ENCODE data around the gene MYO15B. TPM values are rescaled to one million over a fixed set of nuclear protein-coding genes. Genes with fewer than 3 reads are reported as not detected.
"Not testable (repeated sequence)": the region's sequence is repeated elsewhere in the genome, so short reads cannot be mapped to it uniquely, and the experiment has no call there.

MYO15B gene
- total RNA-seq, 1 experiment from 2014 or later, result 3.9 TPM

GRCh38 chr17:75633486-75634375 lies 46.1 kb downstream of the MYO15B start:
- DNase-seq (ENCODE audit: low spot score), result peak; percentile 69
- in situ Hi-C loops (cut with HindIII; ENCODE audit: low sequenced_read_pairs), result no loop called here

GRCh38 chr17:75634376-75634740 lies 46.8 kb downstream of the MYO15B start:
- in situ Hi-C loops (cut with HindIII; ENCODE audit: low sequenced_read_pairs), result no loop called here
- no peak for DNase-seq (ENCODE audit: low spot score)

- peak; percentile 43 for DNase-seq (ENCODE audit: low spot score)
- in situ Hi-C loops (cut with HindIII; ENCODE audit: low sequenced_read_pairs), result no loop called here
Measured at GRCh38 chr17:75634754-75635609, 47.4 kb downstream of the MYO15B start.

DNA sequence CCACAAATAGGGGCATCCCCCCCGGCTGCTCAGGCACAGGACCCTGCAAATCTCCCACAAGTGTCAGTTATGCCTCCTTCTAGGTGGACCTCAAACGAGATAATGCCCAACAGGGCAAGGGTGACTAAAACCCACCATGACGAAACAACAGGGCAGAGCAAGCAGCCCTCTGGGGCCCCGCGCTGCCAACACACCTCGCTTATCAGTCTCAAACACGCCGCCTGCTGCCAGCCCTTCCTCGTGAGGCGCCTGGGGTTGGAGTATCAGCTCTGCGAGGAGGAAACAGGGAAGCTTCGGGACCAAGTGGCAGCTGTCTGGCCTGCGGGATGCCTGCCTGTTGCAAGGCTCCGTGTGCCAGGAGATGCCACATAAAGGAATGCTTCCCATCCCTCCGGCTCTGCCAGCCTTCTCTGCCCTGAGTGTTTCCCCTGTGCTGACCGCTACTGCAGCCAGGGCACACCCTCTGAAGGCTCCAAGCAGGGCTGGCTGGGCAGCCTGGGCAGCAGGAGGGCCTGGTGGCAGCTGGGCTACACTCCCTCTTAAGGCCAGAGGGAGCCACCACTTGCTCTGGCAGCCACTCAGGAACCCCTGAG lies 48.1 kb downstream of the MYO15B start:
- DNase-seq (ENCODE audit: low spot score), result peak; percentile 97
- in situ Hi-C loops (cut with HindIII; ENCODE audit: low sequenced_read_pairs), result no loop called here

DNA sequence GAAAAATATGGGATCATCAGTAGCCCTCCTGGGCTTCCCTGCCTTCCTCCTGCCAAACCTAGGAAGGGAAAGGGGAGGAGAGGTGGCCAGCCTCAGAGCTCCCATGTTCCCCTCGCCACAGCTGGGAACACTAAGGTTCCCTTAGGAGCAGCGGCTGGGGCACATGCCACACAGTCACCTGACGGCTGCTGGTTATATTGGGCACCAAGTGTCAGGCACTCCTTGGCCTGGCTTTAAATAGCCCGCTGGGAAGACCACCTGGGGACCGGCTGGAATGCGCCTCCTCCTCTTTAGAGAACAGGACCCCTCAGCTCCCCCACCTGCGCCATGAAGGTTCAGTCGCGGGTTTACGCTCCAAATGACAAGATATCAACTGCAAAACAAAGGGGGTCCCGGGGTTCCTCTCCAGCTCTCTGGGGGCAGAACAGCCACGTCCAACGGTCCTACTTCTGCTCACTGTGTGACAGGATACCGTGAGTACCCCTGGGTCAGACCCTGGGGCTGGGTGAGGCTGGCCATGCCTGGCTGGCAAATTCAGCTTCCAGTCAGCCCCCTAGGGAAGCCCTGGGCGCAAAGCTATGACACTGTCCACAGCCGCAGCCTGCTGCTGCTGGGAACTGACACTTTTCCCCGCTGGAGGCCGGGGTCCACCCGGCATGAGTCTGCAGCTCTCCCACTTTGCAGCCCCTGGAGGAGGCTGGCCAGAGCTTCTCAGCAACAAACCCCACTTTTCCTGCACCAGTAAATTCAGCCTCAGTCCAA lies 49.0 kb downstream of the MYO15B start:
- no peak for DNase-seq (ENCODE audit: low spot score)
- in situ Hi-C loops (cut with HindIII; ENCODE audit: low sequenced_read_pairs), result no loop called here

DNA sequence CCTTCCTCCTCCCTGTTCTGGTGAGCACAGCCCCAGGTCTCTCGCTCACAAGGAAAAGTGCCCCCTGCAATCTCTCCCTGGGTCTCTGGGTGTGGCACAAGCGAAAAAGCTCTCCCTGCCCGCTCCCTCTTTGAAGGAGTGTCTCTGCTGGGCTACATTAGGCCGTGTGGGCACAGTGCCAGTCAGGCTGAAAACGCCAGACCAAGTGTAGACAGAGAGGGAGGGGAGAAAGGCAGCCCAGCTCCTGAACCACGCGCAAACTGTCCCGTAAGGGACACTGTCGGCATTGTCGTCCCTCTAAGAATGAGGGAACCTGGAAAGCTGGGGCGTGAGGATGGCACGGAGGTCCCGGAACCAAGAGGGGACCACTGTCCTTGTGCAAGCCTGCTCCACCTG lies 49.5 kb downstream of the MYO15B start:
- in situ Hi-C loops (cut with HindIII; ENCODE audit: low sequenced_read_pairs), result no loop called here
- DNase-seq (ENCODE audit: low spot score), result peak; percentile 43

- in situ Hi-C loops (cut with HindIII; ENCODE audit: low sequenced_read_pairs), result no loop called here
- no peak for DNase-seq (ENCODE audit: low spot score)
Measured at GRCh38 chr17:75637551-75637950, 50.0 kb downstream of the MYO15B start.

GRCh38 chr17:75638039-75638438 lies 50.4 kb downstream of the MYO15B start:
- in situ Hi-C loops (cut with HindIII; ENCODE audit: low sequenced_read_pairs); DNase-seq (ENCODE audit: low spot score): not testable (repeated sequence)

- no peak for DNase-seq (ENCODE audit: low spot score)
- in situ Hi-C loops (cut with HindIII; ENCODE audit: low sequenced_read_pairs), result no loop called here
Measured at GRCh38 chr17:75638893-75639292, 51.3 kb downstream of the MYO15B start.

GRCh38 chr17:75639327-75639726 lies 51.7 kb downstream of the MYO15B start:
- in situ Hi-C loops (cut with HindIII; ENCODE audit: low sequenced_read_pairs), result no loop called here
- no peak for DNase-seq (ENCODE audit: low spot score)

DNA sequence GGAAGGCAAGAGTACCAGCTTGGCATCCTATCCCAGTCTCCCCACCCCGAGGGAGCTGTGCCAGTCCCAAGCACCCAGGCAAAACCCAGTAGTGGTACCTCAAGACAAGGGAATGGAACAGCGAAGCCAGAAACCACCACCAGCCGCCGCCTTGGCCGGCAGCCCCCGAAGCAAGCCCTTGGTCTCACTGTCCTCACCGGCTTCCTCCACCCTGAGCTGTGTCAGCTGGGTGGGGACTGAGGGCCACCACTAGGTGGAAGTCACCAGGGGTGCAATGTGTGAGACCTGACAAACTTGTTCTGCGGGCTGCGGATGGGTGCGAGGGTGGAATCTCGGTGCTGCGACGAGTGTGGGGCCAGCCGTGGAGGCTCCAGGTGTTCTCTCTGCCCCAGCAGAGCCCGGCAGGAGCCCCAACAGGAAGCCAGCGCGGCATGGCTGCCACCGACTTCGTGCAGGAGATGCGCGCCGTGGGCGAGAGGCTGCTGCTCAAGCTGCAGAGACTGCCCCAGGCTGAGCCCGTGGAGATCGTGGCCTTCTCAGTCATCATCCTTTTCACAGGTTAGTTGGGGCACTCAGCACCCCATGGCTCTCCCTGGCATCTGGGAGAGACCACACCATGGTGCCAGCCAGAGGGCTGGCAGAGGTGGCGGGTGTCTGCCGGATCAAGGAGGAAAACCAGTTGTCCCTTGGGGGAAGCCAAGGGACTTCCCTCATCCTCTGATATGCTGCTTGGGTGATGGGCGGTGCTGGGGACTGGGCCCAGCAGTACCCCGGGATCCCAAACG lies 52.4 kb downstream of the MYO15B start:
- DNase-seq (ENCODE audit: low spot score), result no peak
- in situ Hi-C loops (cut with HindIII; ENCODE audit: low sequenced_read_pairs), result no loop called here

GRCh38 chr17:75640556-75641119 lies 53.0 kb downstream of the MYO15B start:
- no peak for DNase-seq (ENCODE audit: low spot score)

DNA sequence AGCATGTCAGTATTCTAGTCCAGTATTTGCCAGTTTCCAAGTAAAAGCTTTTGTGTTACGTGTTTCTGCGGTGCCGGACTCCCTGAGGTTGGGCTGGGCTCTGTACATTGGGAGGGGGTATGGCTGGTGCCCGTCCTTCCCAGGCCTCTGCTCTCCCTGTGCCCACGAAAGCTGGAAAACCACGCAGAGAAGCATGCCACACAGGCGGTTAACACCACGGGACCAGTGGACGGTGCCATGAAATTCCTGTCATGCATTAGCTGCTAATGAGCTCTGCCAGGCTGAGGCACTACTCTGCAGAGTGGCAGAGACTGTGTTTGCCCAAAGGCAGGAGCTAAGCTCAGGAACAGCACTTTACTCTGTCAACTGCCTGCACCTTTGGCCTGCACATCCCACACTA lies 53.7 kb downstream of the MYO15B start:
- in situ Hi-C loops (cut with HindIII; ENCODE audit: low sequenced_read_pairs), result no loop called here
- no peak for DNase-seq (ENCODE audit: low spot score)

More at GRCh38 chr17:75640556-75641119, 53.0 kb downstream of the MYO15B start:
- in situ Hi-C loops (cut with HindIII; ENCODE audit: low sequenced_read_pairs), result no loop called here

GRCh38 chr17:75642182-75642783 lies 54.7 kb downstream of the MYO15B start:
- in situ Hi-C loops (cut with HindIII; ENCODE audit: low sequenced_read_pairs), result no loop called here
- no peak for DNase-seq (ENCODE audit: low spot score)

DNA sequence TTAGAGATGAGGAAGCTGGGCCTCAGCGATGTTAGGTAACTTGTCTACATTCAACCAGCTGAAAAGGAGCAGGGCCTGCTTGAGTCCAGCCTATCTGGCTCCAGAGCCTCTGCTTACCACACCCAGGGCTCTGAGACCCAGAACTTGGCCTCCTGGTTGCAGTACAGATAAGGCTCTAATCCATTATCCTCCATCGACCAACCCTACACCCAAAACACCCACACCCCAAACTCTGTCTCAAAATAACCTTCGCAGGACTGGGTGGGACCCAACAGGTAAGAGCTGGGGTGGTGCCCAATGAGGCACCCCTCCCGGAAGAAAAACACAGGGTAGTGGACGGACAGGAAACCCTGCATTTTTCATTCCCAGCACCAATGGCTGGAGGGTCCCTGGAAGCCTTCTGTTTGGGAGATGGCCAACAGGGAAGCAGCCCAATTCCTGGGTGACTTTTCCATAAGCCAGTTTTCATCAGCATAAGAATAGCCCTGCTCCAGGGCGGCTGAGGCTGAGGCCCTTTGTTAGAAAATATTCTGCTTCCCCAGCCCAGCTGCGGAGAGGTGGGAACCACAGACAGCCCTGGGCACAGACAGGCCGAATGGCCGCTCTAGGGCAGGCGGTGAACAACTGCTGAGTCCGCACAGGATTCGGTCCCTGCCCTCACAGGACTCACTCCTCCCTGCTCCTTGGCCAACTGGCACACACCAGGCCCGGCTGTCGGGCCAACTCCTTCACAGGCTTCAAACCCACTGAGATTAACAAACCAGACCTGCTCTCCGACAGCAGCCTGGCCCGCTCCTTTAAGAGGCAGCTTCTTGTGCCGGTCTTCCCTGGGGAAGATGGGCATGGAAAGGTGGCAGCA lies 55.4 kb downstream of the MYO15B start:
- in situ Hi-C loops (cut with HindIII; ENCODE audit: low sequenced_read_pairs), result no loop called here
- peak; percentile 52 for DNase-seq (ENCODE audit: low spot score)

DNA sequence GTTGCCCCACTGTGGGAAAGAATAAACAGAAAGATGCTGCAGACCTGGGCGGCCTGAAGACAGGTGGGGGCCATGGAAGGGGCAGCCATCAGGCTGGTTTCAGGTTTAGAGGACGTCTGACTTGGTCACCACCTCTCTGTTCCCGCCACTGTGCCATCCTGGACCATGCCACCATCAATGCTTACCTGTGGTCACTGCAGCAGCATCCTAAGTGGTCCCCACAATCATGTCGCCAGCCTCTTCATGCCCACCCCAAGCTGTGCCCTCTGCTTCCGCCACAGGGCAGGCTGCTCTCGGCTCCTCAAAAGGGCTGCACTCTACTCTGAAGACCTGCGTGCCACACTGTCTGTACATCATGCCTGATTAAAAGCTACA lies 56.0 kb downstream of the MYO15B start:
- DNase-seq (ENCODE audit: low spot score), result no peak
- in situ Hi-C loops (cut with HindIII; ENCODE audit: low sequenced_read_pairs), result no loop called here

GRCh38 chr17:75645501-75645888 lies 57.9 kb downstream of the MYO15B start:
- in situ Hi-C loops (cut with HindIII; ENCODE audit: low sequenced_read_pairs), result no loop called here
- DNase-seq (ENCODE audit: low spot score), result no peak

All from G401 (cell line).